ENCODE data around the gene ICE1. TPM values are rescaled to one million over a fixed set of nuclear protein-coding genes. Genes with fewer than 3 reads are reported as not detected.
A peak's percentile ranks its signal among the peaks of the same experiment; 100 is the strongest.
"Not testable (repeated sequence)": the region's sequence is repeated elsewhere in the genome, so short reads cannot be mapped to it uniquely, and the experiment has no call there.

Gene ICE1
- polyA plus RNA-seq (ENCODE audit: insufficient read length in 4 of 4), result 10 to 100 TPM; 33.1 to 40.0 (median 39.1) TPM

- DNase-seq (ENCODE audit: low read depth in 4 of 4, low spot score in 3 of 4), result peak; percentile 94 to 98 (median 95)
These were observed at the start of gene ICE1 for GRCh38 chr5:5421961-5422818. Gene ICE1, plus strand, starts transcription at chr5:5422677. Its CDS starts 239 bp downstream, at chr5:5422916.

- no peak for DNase-seq (ENCODE audit: low read depth in 4 of 4, low spot score in 3 of 4)
These were observed 49.5 kb upstream of the ICE1 start for GRCh38 chr5:5372930-5373329.

GRCh38 chr5:5373351-5373989 lies 49.0 kb upstream of the ICE1 start:
- no peak for DNase-seq (ENCODE audit: low read depth in 4 of 4, low spot score in 3 of 4)

- DNase-seq (ENCODE audit: low read depth in 4 of 4, low spot score in 3 of 4), result no peak
These were observed 48.3 kb upstream of the ICE1 start for GRCh38 chr5:5374009-5374715.

GRCh38 chr5:5377780-5378179 lies 44.7 kb upstream of the ICE1 start:
- DNase-seq (ENCODE audit: low read depth in 4 of 4, low spot score in 3 of 4), result no peak

GRCh38 chr5:5378531-5378930 lies 43.9 kb upstream of the ICE1 start:
- DNase-seq (ENCODE audit: low read depth in 4 of 4, low spot score in 3 of 4), result no peak

GRCh38 chr5:5380298-5380697 lies 42.2 kb upstream of the ICE1 start:
- DNase-seq (ENCODE audit: low read depth in 4 of 4, low spot score in 3 of 4), result no peak

- DNase-seq (ENCODE audit: low read depth in 4 of 4, low spot score in 3 of 4), result no peak
These were observed 41.1 kb upstream of the ICE1 start for GRCh38 chr5:5381310-5381913.

GRCh38 chr5:5383461-5383860 lies 39.0 kb upstream of the ICE1 start:
- DNase-seq (ENCODE audit: low read depth in 4 of 4, low spot score in 3 of 4), result no peak

- DNase-seq (ENCODE audit: low read depth in 4 of 4, low spot score in 3 of 4), result no peak
These were observed 37.7 kb upstream of the ICE1 start for GRCh38 chr5:5384660-5385330.

GRCh38 chr5:5385331-5385662 lies 37.2 kb upstream of the ICE1 start:
- no peak for DNase-seq (ENCODE audit: low read depth in 4 of 4, low spot score in 3 of 4)

- DNase-seq (ENCODE audit: low read depth in 4 of 4, low spot score in 3 of 4), result no peak
These were observed 36.1 kb upstream of the ICE1 start for GRCh38 chr5:5386329-5386728.

GRCh38 chr5:5387192-5387591 lies 35.3 kb upstream of the ICE1 start:
- DNase-seq (ENCODE audit: low read depth in 4 of 4, low spot score in 3 of 4), result no peak

GRCh38 chr5:5387777-5388176 lies 34.7 kb upstream of the ICE1 start:
- no peak for DNase-seq (ENCODE audit: low read depth in 4 of 4, low spot score in 3 of 4)

- not testable (repeated sequence) for DNase-seq (ENCODE audit: low read depth in 4 of 4, low spot score in 3 of 4)
These were observed 32.2 kb upstream of the ICE1 start for GRCh38 chr5:5390121-5390869.

GRCh38 chr5:5392504-5392903 lies 30.0 kb upstream of the ICE1 start:
- DNase-seq (ENCODE audit: low read depth in 4 of 4, low spot score in 3 of 4), result not testable (repeated sequence)

- peak in 2 of 4 donors; percentile 39 to 47 for DNase-seq (ENCODE audit: low read depth in 4 of 4, low spot score in 3 of 4)
These were observed 28.0 kb upstream of the ICE1 start for GRCh38 chr5:5394384-5394986.

- not testable (repeated sequence) for DNase-seq (ENCODE audit: low read depth in 4 of 4, low spot score in 3 of 4)
These were observed 27.4 kb upstream of the ICE1 start for GRCh38 chr5:5395093-5395492.

- DNase-seq (ENCODE audit: low read depth in 4 of 4, low spot score in 3 of 4), result no peak
These were observed 24.4 kb upstream of the ICE1 start for GRCh38 chr5:5398071-5398470.
